ENCODE results near the gene PXDN.
"Not testable (repeated sequence)": the region's sequence is repeated elsewhere in the genome, so short reads cannot be mapped to it uniquely, and the experiment has no call there.

The PXDN gene

DNA sequence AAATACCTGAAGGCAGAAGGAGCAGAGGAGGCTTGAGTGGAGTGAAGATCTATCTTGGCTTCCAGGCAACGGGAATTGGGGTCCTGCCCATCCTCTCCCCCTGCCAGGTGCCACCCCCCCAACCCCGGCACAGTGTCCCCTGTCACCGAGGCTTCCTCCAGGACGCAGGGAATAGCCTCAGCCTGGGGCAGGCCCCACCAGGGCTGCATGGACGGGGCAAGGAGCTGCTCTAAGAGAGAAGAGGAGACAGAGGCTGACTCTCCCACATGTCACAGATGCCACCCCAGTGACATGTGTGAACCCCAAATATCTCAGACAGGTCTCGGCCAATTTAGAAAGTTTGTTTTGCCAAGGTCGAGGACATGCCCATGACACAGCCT is 42.1 kb downstream of the PXDN start:
- no peak for DNase-seq (ENCODE audit: low read depth)

DNA sequence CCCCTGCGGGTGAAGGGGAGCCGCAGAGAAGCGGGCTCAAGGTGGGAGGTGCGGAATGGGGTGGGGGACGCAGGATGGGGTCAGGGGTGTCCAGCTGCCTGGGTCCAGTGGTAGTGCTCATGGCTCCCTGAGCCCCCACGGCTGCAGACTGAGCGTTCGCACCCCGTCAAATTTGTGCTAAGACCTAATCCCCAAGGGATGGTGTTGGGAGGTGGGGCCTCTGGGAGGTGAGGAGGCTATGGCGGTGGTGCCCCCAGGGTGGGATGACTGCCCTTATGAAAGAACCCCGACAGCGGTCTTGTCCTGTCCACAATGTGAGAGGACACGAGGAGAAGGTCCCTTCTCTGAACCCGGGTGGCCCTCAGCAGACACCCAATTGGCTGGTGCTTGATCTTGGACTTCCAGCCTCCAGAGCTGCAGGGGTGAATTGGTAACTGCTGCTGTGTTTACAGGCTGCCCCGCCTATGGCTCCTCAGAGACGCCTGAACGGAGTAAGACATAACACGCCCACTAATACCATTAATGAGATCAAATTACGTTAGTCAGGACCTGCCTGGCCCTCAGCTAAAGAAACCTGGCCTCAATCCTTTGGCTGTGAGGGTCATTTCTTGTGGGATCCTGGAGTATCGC is 42.6 kb downstream of the PXDN start:
- no peak for DNase-seq (ENCODE audit: low read depth)

- no peak for DNase-seq (ENCODE audit: low read depth)
These were observed 43.3 kb downstream of the PXDN start for GRCh38 chr2:1701020-1701419.

DNA sequence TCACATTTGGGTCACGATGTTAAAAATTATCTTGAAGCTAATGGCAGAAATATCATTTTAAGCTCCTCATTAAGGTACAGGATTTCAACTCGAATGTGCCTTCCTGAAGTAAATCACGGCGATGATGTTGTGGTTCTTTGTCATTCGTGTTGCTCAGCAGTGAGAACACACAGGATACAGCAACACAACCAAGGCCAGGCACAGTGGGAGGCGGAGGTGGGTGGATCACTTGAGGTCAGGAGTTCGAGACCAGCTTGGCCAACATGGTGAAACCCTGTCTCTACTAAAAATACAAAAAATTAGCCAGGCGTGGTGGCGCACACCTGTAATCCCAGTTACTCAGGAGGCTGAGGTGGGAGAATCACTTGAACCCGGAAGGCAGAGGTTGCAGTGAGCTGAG is 43.9 kb downstream of the PXDN start:
- DNase-seq (ENCODE audit: low read depth): not testable (repeated sequence)

DNA sequence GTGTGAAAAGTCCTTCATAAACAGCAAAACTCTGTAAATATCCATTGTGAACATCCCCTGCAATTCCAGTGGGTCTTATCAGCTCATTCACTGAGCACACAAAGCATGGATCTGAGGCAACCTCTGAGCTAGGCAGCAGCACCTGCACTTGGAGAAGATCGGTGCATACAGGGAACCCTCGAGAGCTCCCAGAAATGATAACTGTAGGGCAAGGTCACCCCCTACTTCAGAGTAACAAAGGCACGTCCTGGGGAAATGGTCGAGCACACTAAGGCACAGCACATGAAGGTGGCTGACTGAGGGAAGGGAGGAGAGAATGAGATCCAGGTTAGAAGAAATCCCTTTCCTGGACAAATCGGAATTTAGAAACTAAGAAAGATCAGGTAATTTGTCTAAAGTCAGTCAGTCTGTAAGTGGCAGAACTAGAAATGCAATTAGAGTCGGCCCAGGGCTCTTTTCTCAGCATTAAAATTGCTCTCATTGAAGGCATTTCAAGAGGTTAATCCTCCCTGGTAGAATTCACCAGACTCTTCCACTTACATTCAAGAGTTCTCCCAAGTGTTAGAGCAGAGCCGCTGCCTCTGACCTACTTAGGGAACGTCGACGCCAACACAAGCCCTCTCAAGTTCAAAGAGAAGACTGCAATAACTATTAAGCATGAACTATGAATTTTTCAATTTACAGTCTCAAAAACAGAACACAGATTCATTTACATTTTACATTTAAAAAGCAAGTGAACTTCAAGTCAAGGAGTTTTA is 45.9 kb downstream of the PXDN start:
- DNase-seq (ENCODE audit: low read depth): no peak

DNA sequence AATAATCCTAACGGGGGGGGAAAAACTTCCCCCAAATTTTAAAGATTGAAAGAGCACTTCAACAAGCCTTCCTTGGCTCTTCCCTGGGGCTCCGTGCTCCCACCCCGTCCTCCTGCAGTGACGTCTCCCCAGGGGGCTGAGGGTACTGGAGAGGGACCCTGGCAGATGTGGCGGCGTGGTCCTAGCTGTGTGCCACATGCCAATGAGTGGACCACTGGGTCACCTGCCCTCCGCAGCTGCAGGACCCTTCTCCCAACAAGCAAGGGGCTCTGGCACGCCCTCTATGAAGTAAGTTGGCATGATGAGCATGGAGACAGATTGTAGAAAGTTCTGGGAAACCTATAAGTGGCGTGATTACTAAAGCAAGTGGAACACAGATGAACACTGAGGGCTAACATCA is 46.7 kb downstream of the PXDN start:
- no peak for DNase-seq (ENCODE audit: low read depth)

- DNase-seq (ENCODE audit: low read depth): no peak
These were observed 47.8 kb downstream of the PXDN start for GRCh38 chr2:1696472-1696871.

- no peak for DNase-seq (ENCODE audit: low read depth)
These were observed 49.7 kb downstream of the PXDN start for GRCh38 chr2:1694371-1695271.

GRCh38 chr2:1693723-1694122 is 50.6 kb downstream of the PXDN start:
- no peak for DNase-seq (ENCODE audit: low read depth)

- no peak for DNase-seq (ENCODE audit: low read depth)
These were observed 52.0 kb downstream of the PXDN start for GRCh38 chr2:1692342-1692741.

DNA sequence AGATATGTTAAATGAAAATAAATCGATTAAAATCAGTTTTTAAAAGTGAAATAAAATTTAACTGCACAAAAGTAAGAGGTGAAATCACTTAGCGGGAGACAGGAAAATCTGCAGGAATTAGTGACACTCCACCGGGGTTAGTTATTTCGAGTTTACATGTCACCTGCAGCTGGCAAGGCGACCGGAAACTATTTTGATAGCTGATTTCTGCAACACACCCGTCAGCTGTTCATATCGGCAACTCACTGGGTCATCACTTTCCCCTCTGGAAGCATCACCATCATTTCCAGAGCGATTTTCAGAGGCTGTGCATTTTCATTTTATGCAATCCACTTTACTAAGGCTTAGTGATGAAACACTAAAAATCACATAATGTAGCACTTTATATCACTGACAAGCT is 52.9 kb downstream of the PXDN start:
- no peak for DNase-seq (ENCODE audit: low read depth)

GRCh38 chr2:1690056-1690775 is 54.1 kb downstream of the PXDN start:
- DNase-seq (ENCODE audit: low read depth): peak; percentile 17

DNA sequence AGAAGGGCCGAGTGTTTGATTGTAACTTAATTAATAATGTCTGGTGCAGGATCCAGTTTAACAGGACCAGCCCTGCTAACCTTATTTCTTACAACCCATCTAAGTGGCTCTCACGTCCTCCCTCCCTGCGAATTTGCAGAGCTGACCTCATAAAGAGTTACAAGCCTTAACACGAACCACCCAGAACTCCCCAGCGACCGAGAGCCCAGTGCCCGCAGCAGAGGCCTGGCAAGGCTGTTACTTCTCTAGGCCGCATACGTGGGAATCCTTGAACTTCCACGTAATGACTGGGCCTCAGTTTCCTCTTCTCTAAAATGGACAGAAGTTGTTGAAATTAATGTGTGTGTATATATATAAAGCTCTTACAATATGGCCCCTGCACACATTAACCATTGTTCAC is 55.5 kb downstream of the PXDN start:
- DNase-seq (ENCODE audit: low read depth): no peak

DNA sequence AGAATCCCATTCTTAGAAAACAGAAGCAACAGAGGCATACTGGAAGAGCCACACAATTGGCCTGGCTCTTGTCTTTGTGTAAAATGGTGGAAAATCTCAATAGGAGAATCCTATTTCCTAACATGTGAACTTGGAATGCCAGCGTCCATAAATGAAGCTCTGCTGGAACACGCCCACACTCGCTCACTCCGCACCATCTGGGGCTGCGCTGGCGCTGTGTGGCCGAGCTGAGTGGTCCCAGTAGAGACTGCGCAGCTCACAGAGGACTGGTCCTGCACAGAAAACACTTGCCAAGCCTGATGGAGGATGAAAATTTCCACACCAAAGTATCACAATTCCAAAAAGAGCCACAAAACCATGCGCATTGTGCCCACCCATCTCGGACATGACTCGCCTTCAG is 56.2 kb downstream of the PXDN start:
- no peak for DNase-seq (ENCODE audit: low read depth)

DNA sequence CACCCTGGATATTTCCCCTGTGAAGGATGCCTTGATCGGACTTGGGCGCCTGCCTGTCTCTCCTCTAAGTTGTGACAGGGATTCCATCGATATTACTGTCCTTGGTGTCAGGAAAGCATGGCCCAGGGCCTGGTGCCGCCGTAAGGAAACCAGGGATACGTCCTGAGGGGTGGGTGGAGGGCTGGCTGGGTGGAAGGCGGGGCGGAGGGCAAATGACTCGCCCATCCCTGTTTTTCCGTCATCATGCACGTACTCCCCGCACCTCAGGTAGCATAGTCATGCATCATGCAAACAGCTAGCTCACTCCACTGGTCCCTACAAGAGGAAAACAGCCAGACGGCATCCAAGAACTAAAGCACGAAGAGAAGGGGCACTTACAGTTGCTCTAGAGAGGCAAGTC is 57.1 kb downstream of the PXDN start:
- no peak for DNase-seq (ENCODE audit: low read depth)

DNA sequence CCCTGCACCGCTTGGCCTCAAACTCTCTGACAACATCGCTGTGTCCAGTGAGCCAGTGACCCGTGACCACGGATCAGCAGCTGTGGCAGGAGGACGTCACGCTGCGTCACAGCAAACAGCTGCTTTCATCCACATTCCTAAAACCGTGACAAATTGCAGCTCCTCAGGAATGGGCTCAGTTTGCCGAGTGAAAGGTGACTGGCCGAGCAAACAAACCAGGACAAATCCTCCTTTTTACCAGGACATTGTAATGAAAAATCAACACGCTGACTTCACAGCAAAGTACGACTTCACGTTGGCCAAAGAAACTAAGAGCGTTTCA is 57.6 kb downstream of the PXDN start:
- peak; percentile 75 for DNase-seq (ENCODE audit: low read depth)

GRCh38 chr2:1685957-1686783 is 58.1 kb downstream of the PXDN start:
- DNase-seq (ENCODE audit: low read depth): peak; percentile 88

GRCh38 chr2:1685078-1685956 is 59.0 kb downstream of the PXDN start:
- DNase-seq (ENCODE audit: low read depth): no peak

- DNase-seq (ENCODE audit: low read depth): no peak
These were observed 61.0 kb downstream of the PXDN start for GRCh38 chr2:1683297-1683696.

- no peak for DNase-seq (ENCODE audit: low read depth)
These were observed 62.2 kb downstream of the PXDN start for GRCh38 chr2:1682181-1682440.

Measured in EH (cell line).